HG03159 (cell line): Measurements from ENCODE around the gene HPCAL1.
A peak's percentile ranks its signal among the peaks of the same experiment; 100 is the strongest.

Source experiments
- ATAC-seq: cut with Tn5 transposase; IDR thresholded peaks from one replicate; pipeline ENCODE4 v1.9.1; 2021; ENCODE audit warnings: mild to moderate bottlenecking, moderate library complexity; ENCODE audit not compliant: unreplicated experiment

HPCAL1 gene

DNA sequence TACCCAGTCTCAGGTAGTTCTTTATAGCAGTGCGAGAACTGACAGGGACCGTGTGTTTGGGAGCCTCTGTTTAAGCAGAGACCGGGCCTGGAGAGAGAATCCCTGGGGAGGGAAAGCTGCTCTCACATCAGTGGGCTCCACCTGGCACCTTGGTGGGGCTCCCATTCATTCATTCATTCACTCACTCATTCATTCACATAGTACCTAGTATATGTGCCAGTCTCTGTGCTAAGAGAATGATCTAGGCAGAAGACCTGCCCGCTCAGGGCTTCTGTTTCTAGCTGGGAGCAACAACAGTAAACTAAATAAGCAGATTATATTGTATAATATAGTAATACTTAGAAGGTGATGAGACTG is 17.8 kb downstream of the HPCAL1 start:
- no peak for ATAC-seq

DNA sequence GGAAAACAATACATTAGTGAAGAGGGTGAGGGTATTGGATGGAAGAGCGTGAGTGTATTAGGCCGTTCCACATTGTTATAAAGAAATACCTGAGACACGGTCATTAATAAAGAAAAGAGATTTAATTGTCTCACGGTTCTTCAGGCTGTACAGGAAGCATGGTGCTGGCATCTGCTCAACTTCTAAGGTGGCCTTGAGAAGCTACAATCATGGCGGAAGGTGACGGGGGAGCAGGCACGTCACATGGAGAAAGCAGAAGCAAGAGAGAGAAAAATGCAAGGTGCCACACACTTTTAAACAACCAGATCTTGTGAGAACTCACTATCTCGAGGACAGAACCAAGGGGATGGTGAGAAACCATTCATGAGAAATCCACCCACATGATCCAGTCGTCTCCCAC is 18.2 kb downstream of the HPCAL1 start:
- no peak for ATAC-seq

DNA sequence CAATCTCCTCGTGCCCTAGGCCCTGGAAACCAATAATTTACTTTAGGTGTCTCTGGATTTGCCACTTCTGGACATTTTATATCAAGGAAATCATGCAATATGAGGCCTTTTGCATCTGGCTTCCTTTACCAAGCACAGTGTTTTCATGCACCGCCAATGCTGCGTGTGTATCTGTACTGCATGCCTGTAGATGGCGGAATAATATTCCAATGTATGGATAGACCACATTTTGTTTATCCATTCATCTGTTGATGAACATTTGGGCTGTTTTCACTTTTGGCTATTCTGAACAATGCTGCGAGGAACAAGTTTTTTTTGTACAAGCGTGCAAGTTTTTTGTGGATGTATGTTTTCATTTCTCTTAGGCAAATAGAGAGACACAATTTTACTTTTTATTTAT is 18.9 kb downstream of the HPCAL1 start:
- ATAC-seq = no peak

DNA sequence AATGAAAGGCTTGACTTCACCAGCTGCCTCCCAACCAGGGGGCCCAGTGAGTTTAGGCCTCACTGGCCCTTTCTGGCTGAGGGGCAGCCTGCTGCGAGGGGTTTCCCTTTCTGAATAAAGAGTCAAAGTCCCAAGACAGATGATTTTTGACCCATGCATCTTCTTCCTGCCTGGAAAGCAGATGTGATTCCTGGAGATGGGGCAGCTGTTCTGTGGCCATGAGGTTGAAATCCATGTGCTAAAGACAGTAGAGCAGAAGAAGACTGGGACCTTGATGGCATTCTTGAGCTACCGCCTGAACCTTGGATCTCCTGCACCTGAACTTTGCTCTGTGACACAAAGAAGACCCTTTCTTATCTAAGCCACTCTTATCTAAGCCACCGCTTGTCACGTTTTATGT is 19.8 kb downstream of the HPCAL1 start:
- ATAC-seq = no peak

DNA sequence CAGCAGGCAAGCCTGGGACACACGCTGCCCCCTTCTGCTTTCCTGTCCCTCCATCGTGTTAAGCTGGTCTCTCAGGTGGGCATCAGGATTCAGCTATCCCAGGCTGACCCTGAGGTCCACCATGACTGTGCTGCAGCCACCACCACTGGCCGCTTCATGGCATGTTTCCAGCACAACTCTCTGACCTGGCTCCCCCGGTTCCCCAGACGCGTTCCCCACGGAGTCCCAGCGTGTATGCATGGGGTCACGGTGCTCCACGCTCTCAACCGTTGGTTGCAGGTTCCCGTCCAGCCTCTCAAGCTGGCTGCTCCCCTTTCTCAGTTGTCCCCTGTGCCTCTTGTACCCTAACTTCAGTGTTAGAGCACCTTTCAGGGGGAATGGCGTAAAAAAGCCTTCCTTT is 20.3 kb downstream of the HPCAL1 start:
- ATAC-seq = no peak

DNA sequence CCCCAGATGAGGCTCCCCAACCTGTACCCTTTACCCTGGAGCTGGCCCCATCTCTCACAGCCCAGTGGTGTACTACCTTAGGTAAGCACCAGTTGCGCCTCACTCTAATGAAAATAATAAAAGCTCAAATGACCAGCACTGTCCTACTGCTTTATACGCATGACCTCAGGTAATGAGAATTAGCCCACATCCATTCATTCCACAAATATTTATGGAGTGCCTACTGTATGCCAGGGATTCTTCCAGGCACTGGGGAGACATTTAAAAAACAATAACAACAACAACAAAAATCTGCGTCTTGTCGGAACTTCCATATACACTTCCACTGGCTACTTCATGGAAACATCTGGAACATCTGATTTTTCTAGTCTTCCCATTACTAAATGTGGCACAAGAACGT is 20.8 kb downstream of the HPCAL1 start:
- ATAC-seq = no peak

DNA sequence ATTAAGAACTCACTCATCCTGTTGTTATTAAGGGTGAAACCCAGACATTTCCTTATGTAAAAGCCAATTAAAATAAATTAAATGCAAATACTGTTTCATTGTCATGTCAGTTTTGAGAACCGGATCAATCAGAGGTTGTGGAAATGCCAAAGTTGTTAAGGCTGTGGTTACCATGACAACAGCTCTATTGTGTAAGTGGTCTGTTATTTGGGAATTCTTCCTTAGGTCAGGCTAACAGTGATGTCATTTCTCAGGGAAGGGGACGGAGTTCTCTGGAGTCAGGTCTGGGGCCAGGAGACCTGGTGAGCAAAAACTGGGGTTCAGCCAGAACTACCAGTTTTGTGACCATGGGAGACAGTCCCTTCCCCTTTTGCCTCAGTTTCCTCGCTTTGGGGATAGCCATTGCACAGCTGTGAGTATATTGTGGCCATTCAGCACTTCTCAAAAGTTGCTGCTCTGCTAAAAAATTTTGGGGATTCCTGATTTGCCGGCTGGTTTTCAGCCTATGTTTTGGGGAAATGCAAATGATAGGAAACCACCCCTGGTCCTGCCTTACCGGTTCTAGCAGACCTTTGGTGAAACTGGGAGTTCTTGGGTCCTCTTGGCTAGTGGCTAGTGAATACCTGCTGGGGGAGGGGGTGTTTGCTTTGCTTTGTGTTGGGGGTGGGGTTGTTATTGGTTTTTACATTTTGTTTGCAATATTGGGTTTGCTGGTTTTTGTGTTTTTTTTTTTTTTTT is 21.6 kb downstream of the HPCAL1 start:
- ATAC-seq = no peak

DNA sequence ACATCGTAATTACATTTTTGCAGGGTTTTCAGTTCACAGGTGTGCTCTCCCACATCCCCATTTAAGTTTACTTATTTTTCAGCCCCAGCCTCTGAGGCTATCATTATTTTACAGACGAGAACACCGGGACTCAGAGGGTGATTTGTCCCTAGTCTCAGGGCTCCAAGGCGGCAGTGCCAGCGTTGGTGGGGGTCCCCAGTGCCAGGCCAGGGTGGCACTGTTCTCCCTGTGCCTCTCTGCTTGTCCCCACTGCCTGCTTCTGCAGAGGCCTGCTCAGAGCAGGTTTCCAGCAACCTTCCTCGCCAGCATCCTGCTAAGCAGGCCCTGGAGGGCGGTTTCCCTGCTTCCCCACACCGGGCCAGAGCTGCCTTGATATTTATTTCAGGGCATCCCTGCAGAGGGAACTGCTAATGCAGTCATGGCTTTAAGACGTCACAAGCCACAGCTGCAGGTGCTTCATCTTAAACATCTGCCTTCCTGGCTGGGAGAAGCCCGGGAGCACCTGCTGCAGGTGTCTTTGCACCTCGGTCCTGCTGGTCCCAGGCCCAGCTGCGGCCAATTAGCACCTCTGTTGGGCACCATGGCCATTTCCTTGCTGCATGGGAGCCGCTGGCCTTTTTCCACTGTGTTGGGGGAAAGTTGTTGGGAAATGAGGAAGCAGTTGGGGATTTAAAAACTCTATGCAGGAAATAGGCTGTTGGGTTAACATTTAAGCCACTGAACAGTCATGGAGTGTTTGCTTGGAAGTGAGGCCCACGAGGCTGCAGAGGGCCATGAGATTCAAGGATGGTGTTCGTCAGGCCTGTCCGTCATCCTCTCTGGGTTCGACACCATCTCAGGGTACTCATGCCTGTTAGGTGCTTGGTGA is 22.8 kb downstream of the HPCAL1 start:
- no peak for ATAC-seq

DNA sequence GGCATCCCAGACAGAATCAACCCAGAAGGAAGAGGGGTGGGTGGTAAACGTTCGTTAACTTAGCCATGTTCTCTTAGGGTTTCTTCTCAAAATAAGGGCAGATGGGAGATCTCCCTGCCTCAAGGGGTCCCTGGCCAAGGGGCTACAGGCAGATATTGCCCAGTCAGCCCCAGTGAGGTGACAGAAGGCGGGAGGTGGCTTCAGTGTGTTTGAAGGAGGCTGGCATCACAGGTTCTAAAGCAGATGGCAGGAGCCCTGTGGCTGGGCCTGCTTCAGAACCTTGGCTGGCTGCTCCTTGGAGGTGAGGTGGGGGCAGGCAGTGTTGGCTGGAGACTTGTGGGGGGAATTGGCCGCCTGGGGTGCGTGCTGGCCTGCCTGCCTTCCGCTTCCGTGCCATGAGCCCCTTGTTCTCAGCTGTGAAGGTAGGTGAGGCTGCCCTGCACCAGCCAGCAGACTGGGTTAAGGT is 23.5 kb downstream of the HPCAL1 start:
- no peak for ATAC-seq

DNA sequence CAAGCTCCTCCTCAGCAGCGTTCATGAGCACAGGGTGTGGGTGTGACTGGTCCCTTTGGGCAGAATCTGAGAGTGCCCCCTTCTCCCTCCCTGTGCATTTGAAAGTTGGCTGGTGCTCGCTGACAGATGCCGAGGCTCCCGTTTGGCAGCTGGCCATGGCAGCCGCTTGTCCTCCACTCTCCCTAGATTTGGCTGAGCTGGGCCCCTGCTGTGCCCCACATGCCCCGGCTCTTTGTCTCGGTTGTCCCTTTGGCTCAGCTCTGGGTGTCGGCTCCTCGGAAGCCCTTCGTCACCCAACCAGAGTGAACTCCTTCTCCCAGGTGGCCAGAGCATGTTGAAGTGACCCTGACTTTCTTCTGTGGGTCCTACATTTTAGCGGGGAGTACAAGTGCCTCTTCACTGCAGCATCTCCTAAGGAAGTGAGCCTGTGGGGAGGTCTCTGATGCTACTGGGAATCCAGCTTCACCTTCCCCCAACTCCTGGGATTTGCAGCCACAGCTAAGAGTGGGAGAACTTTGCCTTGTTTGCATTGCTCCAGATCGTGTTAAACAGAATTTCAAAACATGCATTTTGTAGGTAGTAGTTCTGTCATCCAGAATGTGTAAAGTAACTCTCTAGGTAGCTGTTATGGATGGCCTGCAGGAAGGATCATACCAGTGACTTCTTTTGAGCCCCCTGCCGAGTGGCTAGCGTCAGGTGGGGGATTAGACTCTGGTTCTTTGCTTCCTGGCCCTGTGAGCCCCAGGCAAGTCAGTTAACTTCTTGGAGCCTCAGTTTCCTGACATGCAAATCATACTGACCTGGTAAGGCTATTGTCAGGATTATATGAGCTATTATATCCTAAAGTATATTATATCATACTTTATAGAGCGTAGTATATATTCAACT is 24.2 kb downstream of the HPCAL1 start:
- no peak for ATAC-seq

DNA sequence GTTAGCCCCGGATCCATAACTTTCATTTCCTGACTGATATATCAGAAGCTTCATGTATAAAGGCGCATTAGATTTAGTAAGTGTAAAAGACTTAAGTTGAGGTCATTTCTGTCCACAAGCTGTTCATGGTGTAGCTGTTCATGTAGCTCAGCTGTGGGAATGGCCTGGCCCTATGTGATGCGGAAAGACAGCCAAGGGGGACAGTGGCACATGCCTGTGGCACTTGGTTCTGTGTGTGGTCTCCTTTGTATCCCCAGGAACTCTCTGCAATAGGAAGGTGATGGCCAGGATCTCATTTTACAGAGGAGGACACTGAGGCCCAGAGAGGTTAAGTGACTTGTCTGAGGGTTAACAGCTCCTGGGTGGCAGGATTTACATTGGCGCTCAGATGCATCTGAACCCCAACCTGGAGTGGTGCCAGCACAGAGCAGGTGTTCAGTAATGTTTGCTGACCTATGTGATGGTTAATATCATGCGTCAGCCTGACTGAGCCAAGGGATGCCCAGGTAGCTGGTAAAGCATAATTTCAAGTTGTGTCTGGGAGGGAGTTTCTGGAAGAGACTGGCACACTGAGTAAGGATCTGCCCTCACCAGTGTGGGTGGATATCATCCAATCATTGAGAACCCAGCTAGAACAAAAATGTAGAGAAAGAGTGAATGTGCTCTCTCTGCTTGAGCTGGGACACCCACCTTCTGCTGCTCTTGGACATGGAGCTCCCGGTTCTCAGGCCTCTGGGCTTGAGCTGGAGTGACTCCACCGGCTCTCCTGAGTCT is 25.4 kb downstream of the HPCAL1 start:
- ATAC-seq = no peak

DNA sequence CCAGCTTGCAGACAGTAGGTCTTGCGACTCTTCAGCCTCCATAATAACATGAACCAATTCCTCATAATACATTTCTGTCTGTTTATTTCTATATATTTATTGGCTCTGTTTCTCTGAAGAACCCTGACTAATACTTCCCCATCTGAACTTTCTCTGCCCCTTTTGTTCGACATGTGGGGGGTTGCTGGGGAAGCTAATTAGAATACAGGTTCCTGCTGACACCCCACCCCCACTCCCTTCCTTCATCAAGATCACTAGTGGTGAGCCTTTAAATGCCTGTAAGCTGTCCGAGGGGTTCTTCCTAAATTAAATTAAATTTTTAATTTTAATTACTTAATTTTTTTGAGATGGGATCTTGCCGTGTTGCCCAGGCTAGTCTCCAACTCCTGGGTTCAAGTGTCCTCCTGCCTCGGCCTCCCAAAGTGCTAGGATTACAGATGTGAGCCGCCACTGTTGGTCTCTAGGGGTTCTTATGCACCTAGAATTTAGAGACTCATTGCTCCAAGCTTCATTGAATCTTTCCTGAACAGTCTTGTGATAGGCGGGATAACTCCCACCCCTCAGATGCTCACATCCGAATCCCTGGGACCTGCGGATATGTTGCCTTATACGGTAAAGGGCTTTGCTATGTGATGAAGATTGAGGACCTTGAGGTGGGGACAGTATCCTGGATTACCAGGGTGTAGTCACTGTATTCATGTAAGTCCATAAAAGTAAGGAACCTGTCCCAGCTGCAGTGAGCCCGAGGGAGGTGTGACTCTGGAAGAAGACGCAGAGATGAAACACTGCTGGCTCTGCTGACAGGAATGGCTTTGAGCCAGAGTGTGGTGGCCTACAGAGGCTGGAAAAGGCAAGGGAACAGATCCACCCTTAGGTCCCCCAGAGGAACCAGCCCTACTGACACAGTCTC is 26.2 kb downstream of the HPCAL1 start:
- no peak for ATAC-seq

DNA sequence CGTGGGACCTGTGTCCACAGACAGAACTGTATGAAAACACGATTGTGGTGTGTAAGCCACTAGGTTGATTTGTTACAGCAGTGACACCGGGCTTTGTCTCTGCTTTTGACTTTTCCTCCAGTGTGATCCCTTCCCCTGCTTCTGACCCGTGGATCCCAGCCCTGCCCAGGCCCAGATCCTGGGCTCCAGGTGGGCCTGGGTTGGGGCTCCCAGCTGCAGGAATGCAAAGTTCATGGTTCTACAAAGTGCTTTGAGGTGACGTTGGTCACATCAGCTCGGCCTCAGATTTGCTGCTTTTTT is 26.8 kb downstream of the HPCAL1 start:
- ATAC-seq = no peak

DNA sequence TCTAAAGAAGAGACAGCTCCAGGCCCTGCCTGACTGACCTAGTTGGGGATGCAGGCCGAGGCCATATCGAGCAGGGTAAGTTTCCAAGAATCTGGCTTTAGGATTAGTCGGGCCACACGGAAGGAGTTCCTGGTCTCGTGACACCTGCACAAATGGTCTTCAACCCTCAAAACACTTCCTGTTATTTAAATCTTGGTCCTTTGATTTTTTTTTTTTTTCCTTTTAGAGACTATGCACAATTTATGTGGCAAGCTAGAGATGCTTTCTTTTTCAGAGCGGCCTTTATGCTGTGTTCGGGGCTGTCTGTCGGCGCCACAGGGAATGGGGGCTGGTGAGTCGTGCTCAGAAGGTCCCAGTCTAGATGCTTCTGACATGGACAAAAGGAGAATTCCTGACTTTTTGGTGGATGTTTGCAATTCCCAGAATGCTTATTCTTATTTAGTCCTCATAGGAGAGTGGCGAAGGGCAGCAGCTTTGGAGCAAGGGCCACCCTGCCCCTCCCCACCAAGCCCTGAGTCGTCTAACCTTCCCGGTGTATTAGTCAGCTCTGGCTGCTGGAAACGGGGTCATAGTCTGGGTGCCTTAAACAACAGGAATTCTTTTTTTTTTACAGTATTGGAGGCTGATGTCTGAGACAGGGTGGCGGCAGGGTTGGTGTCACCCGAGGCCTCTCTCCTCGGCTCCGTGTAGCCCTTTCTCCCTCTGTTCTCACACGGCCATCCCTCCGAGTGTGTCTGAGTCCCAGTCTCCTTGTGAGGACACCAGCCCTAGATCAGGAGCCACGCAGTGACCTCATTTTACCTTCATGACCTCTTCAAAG is 27.4 kb downstream of the HPCAL1 start:
- no peak for ATAC-seq

DNA sequence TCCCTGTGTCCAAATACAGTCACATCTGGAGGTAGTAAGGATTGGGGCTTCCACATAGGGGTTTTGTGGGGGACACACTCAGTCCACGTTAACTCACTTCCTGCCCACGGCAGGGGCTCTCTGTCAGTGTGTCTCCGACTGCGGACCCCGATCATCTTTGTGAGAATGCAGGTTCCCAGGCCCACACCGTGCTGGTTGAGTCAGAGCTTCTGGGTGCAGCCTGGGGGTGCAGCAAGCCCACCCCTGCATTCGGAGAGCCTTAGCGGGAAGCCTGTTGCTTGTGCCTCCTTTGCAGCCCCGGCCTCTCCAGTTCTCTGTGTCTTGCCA is 28.0 kb downstream of the HPCAL1 start:
- no peak for ATAC-seq

DNA sequence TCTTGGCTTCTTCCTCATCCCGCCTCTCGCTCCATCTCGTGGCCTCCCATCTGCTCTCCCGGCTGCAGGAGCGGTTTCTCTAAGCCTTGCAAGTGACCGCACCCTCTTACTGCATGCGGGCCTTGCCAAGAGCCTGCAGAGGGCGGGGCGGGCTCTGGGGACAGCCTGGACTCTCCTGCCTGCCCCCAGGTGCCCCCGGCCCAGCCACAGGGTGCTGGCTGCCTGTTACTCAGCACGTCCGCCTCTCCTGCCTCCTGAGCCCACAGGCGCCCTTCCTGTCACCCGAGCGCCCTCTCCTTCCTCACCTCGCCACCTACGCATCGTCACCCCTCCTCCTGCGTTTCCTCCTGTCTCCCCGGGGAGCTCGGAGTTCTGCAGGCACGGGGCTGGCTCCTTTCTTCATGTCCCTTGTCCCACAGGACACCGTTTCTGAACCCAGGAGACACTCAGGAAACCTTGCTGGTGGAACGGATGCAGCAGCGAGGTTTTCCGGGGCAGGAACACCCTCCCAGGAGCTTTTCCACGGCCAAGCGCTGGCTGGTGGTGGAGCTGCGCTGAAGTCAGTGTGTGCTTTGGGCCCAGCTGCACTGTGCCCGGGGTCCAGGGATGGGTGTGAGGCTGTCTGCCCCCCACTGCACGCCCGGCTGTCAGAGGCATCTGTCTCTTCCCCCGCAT is 28.5 kb downstream of the HPCAL1 start:
- peak; percentile 38 for ATAC-seq

DNA sequence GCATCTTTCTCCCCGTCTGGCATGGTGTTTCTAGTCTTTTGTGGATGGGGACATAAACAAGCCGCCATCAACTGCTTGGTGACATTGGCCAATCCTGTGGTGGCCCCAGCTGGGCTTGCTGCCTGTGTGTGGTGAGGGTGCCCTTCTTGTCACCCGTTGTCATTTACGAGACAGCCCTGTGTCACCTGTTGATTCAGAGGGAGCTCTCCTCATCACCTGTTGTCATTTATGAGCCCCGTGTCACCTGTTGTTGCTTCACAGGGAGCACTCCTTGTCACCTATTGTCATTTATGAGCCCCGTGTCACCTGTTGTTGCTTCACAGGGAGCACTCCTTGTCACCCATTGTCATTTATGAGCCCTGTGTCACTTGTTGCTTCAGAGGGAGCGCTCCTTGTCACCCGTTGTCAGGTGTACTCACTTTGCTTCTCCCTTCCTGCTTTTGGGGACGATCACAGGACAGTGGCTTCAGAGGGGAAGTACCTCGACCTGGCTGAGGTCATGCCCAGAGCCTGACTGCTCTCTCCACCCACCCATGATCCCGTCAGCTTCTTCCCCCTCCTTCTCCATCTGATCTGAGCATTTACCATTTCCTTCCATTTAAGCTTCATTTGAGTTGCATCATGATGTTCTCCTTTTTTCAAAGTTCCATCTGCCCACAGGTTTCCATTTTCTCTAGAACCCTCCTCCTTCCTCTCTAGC is 29.1 kb downstream of the HPCAL1 start:
- peak; percentile 73 for ATAC-seq
